K562 (cell line): ENCODE measurements around the gene NCF2. TPM values are rescaled to one million over a fixed set of nuclear protein-coding genes. Genes with fewer than 3 reads are reported as not detected.
A peak's percentile ranks its signal among the peaks of the same experiment; 100 is the strongest.

Source experiments
- ATAC-seq: fragments of 200-7000 bp; cut with Tn5 transposase; 3 replicates; pipeline ENCODE4 v1.9.1; 2020; ENCODE audit warnings: moderate library complexity
- BruUV-seq: library from RNA; stranded (reverse); fragments of 400-500 nt; replicated peaks from 2 replicates; lab custom pipeline; 2021; lab: Mats Ljungman, UMichigan
- CTCF ChIA-PET: fragments of 300-600 bp; formaldehyde crosslinking; extraction: SDS; loops from one replicate; lab custom pipeline; 2021; ENCODE audit warnings: low intra/inter-chr PET ratio; lab: Yijun Ruan, JAX
- POLR2A ChIA-PET: fragments of 300-600, 350-650 bp; sonication (Branson Sonifier 250); formaldehyde crosslinking; extraction: SDS; loops from one replicate; lab custom pipeline; 2021; ENCODE audit warnings: antibody characterized with exemption, inconsistent platforms; lab: Yijun Ruan, JAX
- DNase-seq, 4 experiments: peaks; one replicate each; pipeline versions ENCODE4 v3.0.0 to v3.0.0-alpha.2; 2011 to 2018; ENCODE audit warnings: low spot score in 3 of 4, mixed read lengths in 3 of 4; ENCODE audit errors: extremely low read depth in 1 of 4
- FAIRE-seq: peaks from 2 replicates; lab custom pipeline; 2011; peaks lifted over from hg19 to GRCh38; lab: Jason Lieb, UNC
- H2AFZ ChIP-seq: 2 replicates; pipeline ENCODE4 v1.6.0; 2011; ENCODE audit warnings: low read depth, low read length, control low read depth, inconsistent platforms
- H3K27ac ChIP-seq: fragments of 200-600 bp; 3 replicates; pipeline ENCODE4 v1.8.0; 2011; ENCODE audit warnings: low read depth, mild to moderate bottlenecking, control low read depth, inconsistent platforms, low read length, moderate library complexity, mixed read lengths; ENCODE audit errors: extremely low read depth
- H3K27me3 ChIP-seq, 2 experiments: fragments of 300-600 bp in 1 of 2; 2 replicates in 1 of 2; 3 replicates in 1 of 2; pipeline versions ENCODE4 v1.6.0 to v1.8.0; 2011; ENCODE audit warnings: inconsistent platforms in 2 of 2, low read length in 2 of 2, mild to moderate bottlenecking in 1 of 2, mixed read lengths in 1 of 2, moderate library complexity in 1 of 2; ENCODE audit not compliant: control insufficient read depth in 2 of 2, insufficient read depth in 2 of 2
- H3K36me3 ChIP-seq: fragments of 300-600 bp; 3 replicates; pipeline ENCODE4 v1.8.0; 2011; ENCODE audit warnings: mild to moderate bottlenecking, low read length, inconsistent platforms; ENCODE audit not compliant: control insufficient read depth, insufficient read depth
- H3K4me1 ChIP-seq, 2 experiments: fragments of 200-600 bp in 1 of 2; replicated peaks in 1 of 2; 2 replicates in 1 of 2; 3 replicates in 1 of 2; pipeline versions ENCODE4 v1.5.1 to v1.8.0; 2011; ENCODE audit warnings: inconsistent platforms in 2 of 2, low read length in 2 of 2, mild to moderate bottlenecking in 1 of 2, mixed read lengths in 1 of 2, moderate library complexity in 1 of 2; ENCODE audit not compliant: control insufficient read depth in 2 of 2, insufficient read depth in 2 of 2
- H3K4me2 ChIP-seq: 2 replicates; pipeline ENCODE4 v1.6.1; 2011; ENCODE audit warnings: low read length, control low read depth, inconsistent platforms, mixed read lengths; ENCODE audit not compliant: insufficient read depth
- H3K4me3 ChIP-seq: fragments of 200-600 bp; sonication (generic), shearing (Covaris generic); 2 replicates; pipeline ENCODE4 v1.5.1; 2016; ENCODE audit warnings: control low read depth, inconsistent platforms
- H3K79me2 ChIP-seq: fragments of 200-600 bp; 3 replicates; pipeline ENCODE4 v1.8.0; 2011; ENCODE audit warnings: low read length, inconsistent platforms; ENCODE audit not compliant: control insufficient read depth, insufficient read depth
- H3K9ac ChIP-seq, 2 experiments: 2 replicates each; pipeline versions ENCODE4 v1.6.0 to v1.6.1; 2011; ENCODE audit warnings: low read depth in 2 of 2, low read length in 2 of 2, control low read depth in 1 of 2, inconsistent platforms in 1 of 2, mild to moderate bottlenecking in 1 of 2, mixed read lengths in 1 of 2; ENCODE audit not compliant: insufficient read depth in 1 of 2
- H3K9me1 ChIP-seq: one replicate; pipeline ENCODE4 v1.6.0; 2011; ENCODE audit warnings: inconsistent platforms, mild to moderate bottlenecking, low read length, moderate library complexity; ENCODE audit not compliant: control insufficient read depth, insufficient read depth
- H3K9me3 ChIP-seq: replicated peaks from 2 replicates; pipeline ENCODE4 v1.5.1; 2011; ENCODE audit warnings: low read depth, low read length, inconsistent platforms; ENCODE audit not compliant: control insufficient read depth, insufficient read depth
- H4K20me1 ChIP-seq: replicated peaks from 2 replicates; pipeline ENCODE4 v1.6.1; 2011; ENCODE audit warnings: low read length, inconsistent platforms, mixed read lengths; ENCODE audit not compliant: control insufficient read depth, insufficient read depth
- EP400 ChIP-seq: fragments of 450-650 bp; IDR thresholded peaks from 2 replicates; pipeline ENCODE4 v1.6.1; 2017; ENCODE audit warnings: antibody characterized with exemption, mild to moderate bottlenecking, moderate library complexity
- ERF ChIP-seq: fragments of 450-650 bp; formaldehyde crosslinking; IDR thresholded peaks from 2 replicates; pipeline ENCODE4 v1.4.0; 2020; ENCODE audit warnings: mild to moderate bottlenecking, mixed read lengths
- FOXJ2 ChIP-seq: fragments of 200-800 bp; sonication (Bioruptor generic); IDR thresholded peaks from 2 replicates; pipeline ENCODE4 v1.6.1; 2016; ENCODE audit warnings: missing genetic modification characterization, missing compliant biosample characterization
- GTF2F1 ChIP-seq: IDR thresholded peaks from 2 replicates; pipeline ENCODE4 v1.6.1; 2011; ENCODE audit warnings: low read depth, low read length, improper control_type of control experiment
- MEF2A ChIP-seq: IDR thresholded peaks from 2 replicates; pipeline ENCODE4 v1.6.1; 2011; ENCODE audit warnings: low read depth, mild to moderate bottlenecking, low read length, moderate library complexity; ENCODE audit not compliant: control insufficient read depth
- NCOA6 ChIP-seq: fragments of 450-650 bp; IDR thresholded peaks from 2 replicates; pipeline ENCODE4 v1.6.1; 2017; ENCODE audit warnings: mild to moderate bottlenecking
- PHF21A ChIP-seq: fragments of 450-650 bp; IDR thresholded peaks from 2 replicates; pipeline ENCODE4 v1.6.1; 2017; ENCODE audit warnings: low read depth, borderline replicate concordance
- SIN3B ChIP-seq: fragments of 450-650 bp; IDR thresholded peaks from 2 replicates; pipeline ENCODE4 v1.6.1; 2017; ENCODE audit warnings: low read depth, mild to moderate bottlenecking, moderate library complexity
- TBP ChIP-seq: optimal IDR thresholded peaks from 2 replicates; pipeline ENCODE3; 2011; ENCODE audit warnings: low read depth, low read length, improper control_type of control experiment
- ZNF644 ChIP-seq: fragments of 200-800 bp; sonication (Bioruptor generic); IDR thresholded peaks from 2 replicates; pipeline ENCODE4 v1.6.1; 2016; ENCODE audit warnings: low read depth, missing genetic modification characterization, missing compliant biosample characterization
- ZNF79 ChIP-seq: fragments of 250-450 bp; sonication (Bioruptor Pico); IDR thresholded peaks from 2 replicates; pipeline ENCODE4 v1.4.0; 2020; ENCODE audit warnings: low read depth, mild to moderate bottlenecking, moderate library complexity
- WGBS: fragments of 100-300 bp; shearing (Covaris generic); methylation state at CpG from one replicate; pipeline ENCODE4 v1.1.6; 2016; ENCODE audit warnings: low coverage, mixed read lengths; ENCODE audit not compliant: insufficient coverage; ENCODE audit errors: missing lambda C conversion rate; 5-methylcytosine and 5-hydroxymethylcytosine counted together
- in situ Hi-C: fragments of 300-500 bp; cut with MboI; formaldehyde crosslinking; loops from 4 replicates; pipeline ENCODE4 v1.15.0; 2018; ENCODE audit warnings: inconsistent platforms, mixed read lengths
- intact Hi-C: fragments of 100-400 bp; cut with micrococcal nuclease; formaldehyde crosslinking; loops from 2 replicates; pipeline ENCODE4 v1.14.2; 2022
- polyA plus RNA-seq, 8 experiments: library from polyadenylated mRNA; depleted of rRNA in 4 of 8; stranded (reverse) in 5 of 8; unstranded in 3 of 8; fragments of >200 nt; fragmentation: Nextera tagmentation in 2 of 8; fragmentation: Illumina TruSeq in 1 of 8; extraction: Ambion mirVana in 2 of 8; extraction: Trizol in 1 of 8; gene quantifications; 2 replicates each; pipeline versions ENCODE4 v1.2.1 to v1.2.3, GENCODE V29; 2011 to 2014; ENCODE audit warnings: inconsistent platforms in 1 of 8, missing spikeins in 1 of 8
- total RNA-seq, 7 experiments: library from RNA; depleted of rRNA in 6 of 7; stranded (reverse); fragments of >200 nt in 6 of 7; fragmentation: Illumina TruSeq in 2 of 7; extraction: Trizol in 2 of 7; gene quantifications; 2 replicates each; pipeline versions ENCODE4 v1.2.1 to v1.2.3, GENCODE V29; 2011 to 2021; ENCODE audit warnings: low replicate concordance in 1 of 7
- TF ChIP-seq, protein P1 (sequence below): sonication (generic); formaldehyde crosslinking; IDR thresholded peaks from 2 replicates; pipeline ENCODE4 v1.8.0; 2022; ENCODE audit warnings: mild to moderate bottlenecking, low read depth, missing genetic modification reagents

The NCF2 gene
- total and polyA plus RNA-seq, 9 of the 15 experiments (the other 6 are each of a cell fraction or from before 2014, with no cell fraction given), result 0.07 to 0.54 (median 0.16) TPM; not detected in 3

DNA sequence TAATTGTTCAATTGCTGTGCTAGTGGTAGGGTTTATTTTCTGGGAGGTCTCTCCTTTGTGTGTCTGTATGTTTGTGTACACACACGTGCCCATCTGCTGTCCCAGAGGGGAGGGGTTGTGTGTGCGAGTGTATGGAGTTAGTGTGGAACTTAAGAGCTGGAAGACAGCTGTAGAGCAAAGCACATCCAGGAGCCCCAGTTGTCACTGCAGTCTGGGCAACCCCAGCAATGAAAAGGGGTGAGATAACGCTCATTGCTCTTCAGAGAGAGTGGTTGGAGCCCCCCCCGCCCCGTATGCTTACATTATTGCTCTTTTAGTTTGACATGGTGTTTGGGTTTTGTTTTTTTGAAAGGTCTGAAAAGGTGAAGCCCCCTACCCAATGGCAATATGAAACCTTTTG lies 36.9 kb downstream of the NCF2 start:
- ChIA-PET POLR2A (interaction anchor here (0.5 to 1.0 kb wide), 4 partner anchors 10 to 31 kb away, joined by 3 to 4 read pairs (median 4); no protein-coding TSS in a partner anchor), CTCF (no interaction called here)
- H3K4me2 ChIP-seq, result no peak overlapping the region
- ATAC-seq (peak; percentile 51), DNase-seq (peak in 1 of 4 experiments; percentile 37), FAIRE-seq (no peak)
- peaks cover 7% of the 10 kb centered on the region; the same call in 1 of the 2 replicates for H4K20me1 ChIP-seq
- H3K9me3 ChIP-seq, result no peaks in the 10 kb centered on the region
- no peak overlapping the region for H3K27ac ChIP-seq
- TF ChIP-seq TBP (no peak), MEF2A (no peak), NCOA6 (no peak), EP400 (no peak), ERF (no peak), FOXJ2 (no peak), ZNF644 (tag) (no peak), ZNF79 (CRISPR knock-in tag) (no peak), SIN3B (no peak), GTF2F1 (no peak), PHF21A (no peak)
- TF ChIP-seq, protein P1, sequence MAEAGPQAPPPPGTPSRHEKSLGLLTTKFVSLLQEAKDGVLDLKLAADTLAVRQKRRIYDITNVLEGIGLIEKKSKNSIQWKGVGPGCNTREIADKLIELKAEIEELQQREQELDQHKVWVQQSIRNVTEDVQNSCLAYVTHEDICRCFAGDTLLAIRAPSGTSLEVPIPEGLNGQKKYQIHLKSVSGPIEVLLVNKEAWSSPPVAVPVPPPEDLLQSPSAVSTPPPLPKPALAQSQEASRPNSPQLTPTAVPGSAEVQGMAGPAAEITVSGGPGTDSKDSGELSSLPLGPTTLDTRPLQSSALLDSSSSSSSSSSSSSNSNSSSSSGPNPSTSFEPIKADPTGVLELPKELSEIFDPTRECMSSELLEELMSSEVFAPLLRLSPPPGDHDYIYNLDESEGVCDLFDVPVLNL (CRISPR knock-in tag), result no peak
- H3K4me1 ChIP-seq, result peaks cover 6 to 12% of the 10 kb centered on the region in 2 experiments; a peak in 4 of 5 replicates
- H2AFZ ChIP-seq, result no peak overlapping the region
- H3K27me3 ChIP-seq, result no peaks in the 10 kb centered on the region
- no peaks in the 10 kb centered on the region for H3K79me2 ChIP-seq
- peaks cover 67% of the 10 kb centered on the region for H3K36me3 ChIP-seq
- no peak overlapping the region for H3K9ac ChIP-seq
- in situ Hi-C loops (no loop called here), intact Hi-C loops (no loop called here)
- H3K4me3 ChIP-seq, result no peak overlapping the region
- WGBS, result 68% methylated on average over 5 of the region's 5 CpGs
- TSS peak; percentile 17 for BruUV-seq
- peaks cover 6% of the 10 kb centered on the region for H3K9me1 ChIP-seq
